ENCODE data around the gene BPNT1. TPM values are rescaled to one million over a fixed set of nuclear protein-coding genes. Genes with fewer than 3 reads are reported as not detected.

BPNT1 gene
- total and polyA plus RNA-seq, 2 of the 13 experiments (the other 11 are each of a cell fraction or from before 2014, with no cell fraction given) = 35.2 to 43.9 TPM

- TF ChIP-seq ZBTB46 (CRISPR knock-in tag; IDR thresholded peaks at IDR 0.05; ENCODE audit: borderline replicate concordance) = 0 out of 2 replicates have a peak, but pooled peaks have one; percentile 86
- peak; percentile 73 for TF ChIP-seq SALL2 (CRISPR knock-in tag; IDR thresholded peaks at IDR 0.05)
- TF ChIP-seq GTF2F1 (IDR thresholded peaks at IDR 0.05; ENCODE audit: low read length) = no peak
- peak; percentile 49; the same call in 1 of the 2 replicates for TF ChIP-seq BCL3 (CRISPR knock-in tag; IDR thresholded peaks at IDR 0.05)
- TF ChIP-seq GPN1 (CRISPR knock-in tag; IDR thresholded peaks at IDR 0.05; ENCODE audit: borderline replicate concordance) = 0 out of 2 replicates have a peak, but pooled peaks have one; percentile 54
- no peak; the same call in 1 of the 2 replicates for TF ChIP-seq ZNF317 (CRISPR knock-in tag; IDR thresholded peaks at IDR 0.05)
- peak; percentile 82 for TF ChIP-seq SAP130 (CRISPR knock-in tag; IDR thresholded peaks at IDR 0.05; ENCODE audit: low read depth)
- peak; percentile 34; the same call in 1 of the 2 replicates for TF ChIP-seq ZZZ3 (CRISPR knock-in tag; IDR thresholded peaks at IDR 0.05; ENCODE audit: borderline replicate concordance)
- no peak for TF ChIP-seq ELF3 (CRISPR knock-in tag; IDR thresholded peaks at IDR 0.05)
- TF ChIP-seq JUNB (CRISPR knock-in tag; IDR thresholded peaks at IDR 0.05; ENCODE audit: borderline replicate concordance) = no peak
- TF ChIP-seq U2AF2 (IDR thresholded peaks at IDR 0.05; ENCODE audit: low read depth, low read length) = no peak
- peak; percentile 67; the same call in 1 of the 2 replicates for TF ChIP-seq ARHGAP35 (CRISPR knock-in tag; IDR thresholded peaks at IDR 0.05; ENCODE audit: borderline replicate concordance)
- peak; percentile 67; the same call in 1 of the 2 replicates for TF ChIP-seq ZSCAN9 (CRISPR knock-in tag; IDR thresholded peaks at IDR 0.05; ENCODE audit: borderline replicate concordance)
- no peak; the same call in 1 of the 2 replicates for TF ChIP-seq ZNF333 (CRISPR knock-in tag; IDR thresholded peaks at IDR 0.05; ENCODE audit: borderline replicate concordance)
- no peak for TF ChIP-seq ZNF557 (CRISPR knock-in tag; IDR thresholded peaks at IDR 0.05)
- no peak for TF ChIP-seq DPF2 (CRISPR knock-in tag; IDR thresholded peaks at IDR 0.05; ENCODE audit: borderline replicate concordance, low read depth)
- TF ChIP-seq PAWR (CRISPR knock-in tag; IDR thresholded peaks at IDR 0.05; ENCODE audit: borderline replicate concordance) = no peak
- TF ChIP-seq MAFF (IDR thresholded peaks at IDR 0.05; ENCODE audit: low read depth, low read length) = no peak
- no peak for TF ChIP-seq ZNF256 (CRISPR knock-in tag; conservative IDR thresholded peaks at IDR 0.05)
- peak; percentile 72; the same call in 1 of the 2 replicates for TF ChIP-seq ZNF703 (CRISPR knock-in tag; IDR thresholded peaks at IDR 0.05; ENCODE audit: borderline replicate concordance)
- no peak for TF ChIP-seq ZBTB1 (CRISPR knock-in tag; IDR thresholded peaks at IDR 0.05; ENCODE audit: borderline replicate concordance)
- TF ChIP-seq REL (CRISPR knock-in tag; conservative IDR thresholded peaks at IDR 0.05) = no peak
- TF ChIP-seq TFE3 (CRISPR knock-in tag; IDR thresholded peaks at IDR 0.05) = peak; percentile 53; the same call in 1 of the 2 replicates
- no peak for TF ChIP-seq ZNF326 (CRISPR knock-in tag; IDR thresholded peaks at IDR 0.05; ENCODE audit: borderline replicate concordance)
- no peak; the same call in 1 of the 2 replicates for TF ChIP-seq HES4 (CRISPR knock-in tag; IDR thresholded peaks at IDR 0.05; ENCODE audit: borderline replicate concordance)
- TF ChIP-seq MYC (CRISPR knock-in tag; IDR thresholded peaks at IDR 0.05; ENCODE audit: borderline replicate concordance) = peak; percentile 87
Measured at GRCh38 chr1:220094016-220094911, 4.7 kb upstream of the BPNT1 start, which contains the start of gene IARS2 (continued).

Measured in HepG2 (cell line).